ENCODE results near the gene BDKRB2.
A peak's percentile ranks its signal among the peaks of the same experiment; 100 is the strongest.
"Not testable (repeated sequence)": the region's sequence is repeated elsewhere in the genome, so short reads cannot be mapped to it uniquely, and the experiment has no call there.

The BDKRB2 gene

DNA sequence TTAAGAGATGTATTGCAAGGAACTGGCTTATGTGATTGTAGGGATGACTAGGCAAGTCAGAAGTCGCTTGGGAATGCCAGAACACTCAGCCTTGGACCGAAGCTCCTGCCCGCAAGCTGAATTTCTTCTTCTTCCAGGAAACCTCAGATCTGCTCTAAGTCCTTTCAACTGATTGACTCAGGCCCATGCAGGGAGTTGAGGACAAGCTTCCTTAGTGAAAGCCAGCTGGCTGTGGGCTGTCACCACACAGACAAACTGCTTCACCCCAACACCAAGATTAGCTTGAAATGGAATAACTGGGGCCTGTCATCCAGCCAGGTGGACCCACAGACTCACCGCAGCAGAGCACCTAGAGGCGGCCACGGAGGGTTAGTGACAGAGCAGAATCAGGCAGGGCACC, 24.7 kb downstream of the BDKRB2 start:
- no peak for DNase-seq

DNA sequence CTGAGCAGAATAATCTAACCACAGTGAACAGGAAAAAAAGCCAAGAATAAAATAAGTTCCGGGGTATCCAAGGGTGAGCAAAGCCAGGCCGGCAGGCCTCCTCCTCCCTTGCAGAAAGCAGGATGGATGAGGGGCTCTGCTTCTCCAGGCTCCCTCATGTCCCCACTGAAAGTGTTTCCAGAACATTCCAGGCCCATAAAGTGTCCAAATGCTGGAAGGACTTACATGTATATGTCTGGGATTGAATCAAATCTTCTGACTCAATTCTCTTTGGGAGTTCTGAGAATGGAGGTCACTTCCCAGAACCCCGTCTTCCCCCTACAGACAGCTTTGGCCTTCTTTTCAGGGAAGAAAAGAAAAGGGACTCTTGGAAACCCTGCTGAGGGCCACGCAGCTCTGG, 26.4 kb downstream of the BDKRB2 start:
- no peak for DNase-seq

DNA sequence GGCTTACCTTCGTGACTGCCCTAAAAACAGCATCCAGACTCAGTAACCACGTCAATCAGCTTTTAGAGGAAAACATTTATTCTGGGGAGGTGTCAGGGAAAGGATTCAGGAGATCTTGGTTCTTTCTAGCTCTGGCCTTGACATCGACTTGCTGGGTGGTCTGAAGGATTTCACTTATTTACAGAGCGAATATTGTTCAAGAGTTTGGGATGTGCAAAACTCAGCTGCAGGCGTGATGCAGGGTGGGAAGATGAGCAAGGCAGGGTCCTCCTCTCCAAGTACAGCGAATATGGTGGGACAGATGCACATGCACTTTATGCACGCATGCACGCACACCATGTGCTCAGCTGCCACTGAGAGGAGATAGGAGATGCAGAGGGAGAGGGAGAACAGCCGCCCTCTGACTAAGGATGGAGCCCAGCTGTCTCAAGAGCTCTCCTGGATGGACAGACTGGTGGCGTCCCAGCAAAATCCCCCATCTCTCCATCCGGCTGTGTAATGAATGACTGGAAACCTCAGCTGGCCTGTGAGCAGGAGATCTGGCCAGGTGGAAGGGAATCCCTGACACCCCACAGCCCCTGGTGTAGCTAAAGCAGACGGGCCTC, 27.0 kb downstream of the BDKRB2 start:
- no peak for DNase-seq

DNA sequence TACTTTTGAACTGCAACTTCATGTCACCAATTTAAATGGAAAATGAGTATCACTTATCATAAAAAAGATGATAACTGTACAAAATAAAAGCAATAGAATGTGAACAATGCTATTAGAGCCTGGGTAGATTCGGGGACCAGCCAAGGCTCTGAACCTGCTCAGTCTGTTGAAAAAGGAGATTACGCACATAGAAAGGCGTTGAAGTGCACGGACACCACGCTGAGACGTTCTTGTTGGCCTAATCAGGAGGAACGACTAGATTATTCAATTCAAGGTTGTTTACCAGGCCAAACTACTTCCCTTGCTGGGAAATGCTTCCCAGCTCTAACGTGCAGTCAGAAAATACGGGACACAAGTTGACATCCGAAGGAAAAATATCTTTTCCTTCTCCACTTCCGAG, 27.9 kb downstream of the BDKRB2 start:
- DNase-seq: no peak

DNA sequence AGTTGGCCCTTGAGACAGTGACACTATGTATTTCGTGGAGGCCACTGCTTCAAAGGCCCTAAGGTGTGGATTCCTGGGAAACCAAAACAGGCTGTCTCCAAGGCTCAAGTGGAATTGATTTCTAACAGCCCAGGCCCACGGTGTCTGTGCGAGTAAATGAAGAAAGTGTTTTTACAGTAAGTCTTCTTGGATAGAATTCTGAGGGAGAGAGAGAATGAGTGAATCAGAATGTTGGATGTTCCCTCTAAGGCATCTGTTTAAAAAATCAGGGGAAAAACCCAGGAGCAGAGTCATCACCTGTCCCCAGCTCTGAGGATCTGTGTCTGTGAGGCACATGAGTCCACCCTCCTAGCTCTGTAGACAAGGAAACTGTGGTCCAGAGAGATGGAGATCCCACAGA, 29.0 kb downstream of the BDKRB2 start:
- no peak for DNase-seq

DNA sequence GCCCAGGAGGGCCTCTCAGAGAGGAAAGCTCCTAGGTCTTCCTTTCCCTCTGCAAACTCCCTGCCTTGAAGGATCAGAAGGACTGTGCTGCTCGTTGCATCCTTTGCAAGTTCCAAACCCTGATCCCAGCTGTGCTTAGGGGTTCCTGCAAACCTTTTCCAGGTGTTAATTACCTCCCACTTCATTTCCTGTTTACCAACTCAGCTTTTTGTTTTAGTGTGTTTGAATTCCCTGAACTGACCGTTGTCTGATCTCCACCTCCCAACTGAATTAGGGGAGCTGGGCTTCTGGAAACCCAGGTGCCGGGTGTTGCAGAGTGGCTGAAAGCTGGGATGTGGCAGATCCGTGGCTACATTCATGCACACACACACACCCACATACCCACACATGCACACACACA, 30.8 kb downstream of the BDKRB2 start:
- no peak for DNase-seq

DNA sequence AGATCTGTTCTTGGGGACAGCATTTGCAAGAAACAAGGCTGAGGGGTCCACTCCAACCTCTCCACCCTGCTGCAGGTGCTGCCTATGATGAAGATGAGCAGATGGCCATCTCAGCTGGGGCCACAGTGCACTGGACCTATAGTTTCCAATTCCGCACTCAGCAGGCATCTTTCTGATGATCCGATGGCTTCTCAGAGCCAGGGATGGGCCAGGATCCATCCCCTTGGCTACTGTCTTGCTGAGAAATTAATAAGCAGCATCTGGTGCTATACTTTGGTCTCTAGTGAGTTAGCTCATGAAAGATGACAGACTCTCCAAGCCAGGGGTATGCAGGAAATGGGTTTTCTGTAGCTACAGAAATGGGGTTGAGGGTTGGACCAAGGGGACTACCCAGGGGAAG, 33.0 kb downstream of the BDKRB2 start:
- DNase-seq: no peak

DNA sequence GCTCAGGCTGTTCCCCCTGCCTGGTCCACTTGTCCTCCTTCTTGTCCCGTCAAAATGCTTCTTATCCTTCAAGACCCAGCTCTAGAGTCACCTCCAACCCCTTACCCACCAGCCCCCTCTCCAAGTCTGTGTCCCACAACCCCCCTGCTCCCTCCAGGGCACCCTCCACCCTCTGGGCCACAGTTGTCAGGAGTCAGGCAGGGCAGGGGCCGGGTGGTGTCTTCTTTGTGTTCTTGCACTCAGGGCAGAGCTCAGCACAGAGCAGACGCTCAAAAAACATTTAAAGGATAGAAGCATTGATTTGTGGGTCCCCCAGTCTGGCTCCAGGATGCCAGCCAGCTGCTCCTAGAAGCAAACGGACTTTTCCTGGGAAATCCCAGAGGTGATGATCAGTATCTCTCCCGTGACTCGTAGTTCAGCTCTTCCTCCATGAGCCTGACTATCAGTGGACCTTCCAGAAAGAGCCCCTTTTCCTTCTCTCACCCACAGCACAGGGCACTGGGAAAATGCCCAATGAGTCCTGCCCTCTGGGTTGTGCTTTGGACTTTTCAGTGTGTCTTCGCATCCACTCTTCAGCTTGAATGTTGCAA, 34.1 kb downstream of the BDKRB2 start:
- DNase-seq: no peak

DNA sequence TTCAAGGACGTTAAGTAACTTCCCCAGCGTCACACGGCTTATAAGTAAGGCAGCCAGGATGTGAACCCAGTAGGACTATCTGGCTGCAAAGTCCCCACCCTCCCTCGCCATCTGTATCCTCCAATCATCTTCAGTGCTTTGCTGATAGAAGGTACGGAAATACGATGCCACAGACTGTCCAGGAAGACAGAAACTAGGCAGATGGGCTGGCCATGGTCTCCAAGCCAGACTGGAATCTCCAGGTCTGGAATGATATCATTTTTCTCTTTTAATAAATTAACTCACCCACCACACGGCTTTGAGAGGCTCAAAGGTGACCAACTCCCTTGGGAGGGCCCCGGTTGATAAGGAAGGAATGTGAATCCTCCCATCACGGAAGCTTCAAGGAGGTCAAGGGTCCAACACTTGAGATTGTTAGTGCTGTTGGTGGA, 35.1 kb downstream of the BDKRB2 start:
- no peak for DNase-seq

DNA sequence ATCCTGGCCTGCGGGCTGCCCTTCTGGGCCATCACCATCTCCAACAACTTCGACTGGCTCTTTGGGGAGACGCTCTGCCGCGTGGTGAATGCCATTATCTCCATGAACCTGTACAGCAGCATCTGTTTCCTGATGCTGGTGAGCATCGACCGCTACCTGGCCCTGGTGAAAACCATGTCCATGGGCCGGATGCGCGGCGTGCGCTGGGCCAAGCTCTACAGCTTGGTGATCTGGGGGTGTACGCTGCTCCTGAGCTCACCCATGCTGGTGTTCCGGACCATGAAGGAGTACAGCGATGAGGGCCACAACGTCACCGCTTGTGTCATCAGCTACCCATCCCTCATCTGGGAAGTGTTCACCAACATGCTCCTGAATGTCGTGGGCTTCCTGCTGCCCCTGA, 36.0 kb downstream of the BDKRB2 start:
- DNase-seq: no peak

DNA sequence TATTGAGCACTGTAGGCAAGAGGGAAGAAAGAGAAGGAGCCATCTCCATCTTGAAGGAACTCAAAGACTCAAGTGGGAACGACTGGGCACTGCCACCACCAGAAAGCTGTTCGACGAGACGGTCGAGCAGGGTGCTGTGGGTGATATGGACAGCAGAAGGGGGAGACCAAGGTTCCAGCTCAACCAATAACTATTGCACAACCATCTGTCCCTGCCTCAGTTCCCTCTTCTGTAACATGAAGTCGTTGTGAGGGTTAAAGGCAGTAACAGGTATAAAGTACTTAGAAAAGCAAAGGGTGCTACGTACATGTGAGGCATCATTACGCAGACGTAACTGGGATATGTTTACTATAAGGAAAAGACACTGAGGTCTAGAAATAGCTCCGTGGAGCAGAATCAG, 37.5 kb downstream of the BDKRB2 start:
- DNase-seq: no peak

DNA sequence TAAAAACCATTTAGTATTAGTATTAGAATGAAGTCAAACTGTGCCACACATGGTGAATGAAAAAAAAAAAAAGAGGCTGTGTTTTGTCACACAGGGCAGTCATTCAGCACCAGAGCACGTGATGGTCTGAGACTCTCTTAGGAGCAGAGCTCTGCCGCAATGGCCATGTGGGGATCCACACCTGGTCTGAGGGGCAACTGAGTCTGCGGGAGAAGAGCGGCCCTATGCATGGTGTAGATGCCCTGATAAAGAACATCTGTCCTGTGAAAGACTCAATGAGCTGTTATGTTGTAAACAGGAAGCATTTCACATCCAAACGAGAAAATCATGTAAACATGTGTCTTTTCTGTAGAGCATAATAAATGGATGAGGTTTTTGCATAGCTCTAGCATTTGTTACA, 39.1 kb downstream of the BDKRB2 start:
- DNase-seq: no peak

DNA sequence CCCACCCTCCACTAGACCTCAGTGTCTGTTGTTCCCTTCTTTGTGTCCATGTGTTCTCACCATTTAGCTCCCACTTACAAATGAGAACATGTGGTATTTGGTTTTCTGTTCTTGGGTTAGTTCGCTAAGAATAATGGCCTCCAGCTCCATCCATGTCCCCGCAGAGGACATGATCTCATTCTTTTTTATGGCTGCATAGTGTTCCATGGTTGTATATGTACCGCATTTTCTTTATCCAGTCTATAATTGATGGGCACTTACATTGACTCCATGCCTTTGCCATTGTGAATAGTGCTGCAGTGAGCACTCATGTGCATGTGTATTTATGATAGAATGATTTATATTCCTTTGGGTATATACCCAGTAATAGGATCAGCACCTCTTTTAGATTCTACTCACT, 40.4 kb downstream of the BDKRB2 start:
- DNase-seq: not testable (repeated sequence)

DNA sequence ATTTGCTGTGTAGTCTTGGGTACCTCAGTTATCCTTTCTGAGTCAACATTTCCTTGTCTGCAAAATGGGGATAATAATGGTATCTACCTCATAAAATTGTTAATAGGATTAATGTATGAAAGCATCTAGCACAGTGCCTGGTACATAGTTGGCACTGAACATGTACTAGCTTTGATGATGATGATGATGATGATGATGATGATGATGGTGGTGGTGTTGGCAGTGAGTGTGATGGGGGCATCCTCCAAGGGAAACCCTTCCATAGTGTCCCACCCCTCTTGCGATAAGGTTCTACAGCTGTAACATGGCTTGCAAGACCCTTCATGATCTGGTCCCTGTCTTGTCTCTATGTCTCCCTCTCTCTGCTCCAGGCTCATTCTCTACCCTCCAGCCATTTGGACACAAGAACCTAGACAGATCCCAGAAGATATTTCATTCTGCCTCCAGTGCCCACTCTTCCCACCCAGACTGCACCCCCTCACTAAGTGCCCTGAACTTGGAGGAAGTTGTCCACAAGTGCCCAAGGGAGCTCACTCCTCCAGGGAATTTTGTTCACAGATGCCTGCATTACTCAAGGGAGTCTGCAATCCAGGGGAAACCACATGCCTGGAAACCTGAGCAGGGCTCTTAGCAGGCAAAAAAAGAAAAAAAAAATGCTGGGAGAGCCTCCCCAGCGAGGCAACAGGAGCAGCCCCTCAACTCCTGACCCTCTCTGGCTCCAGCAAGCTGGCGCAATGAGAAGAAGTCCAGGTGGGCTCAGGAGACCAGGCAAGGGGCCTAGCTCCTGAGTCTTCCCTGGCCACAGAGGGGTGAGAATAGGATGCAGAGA, 41.3 kb downstream of the BDKRB2 start:
- no peak for DNase-seq

DNA sequence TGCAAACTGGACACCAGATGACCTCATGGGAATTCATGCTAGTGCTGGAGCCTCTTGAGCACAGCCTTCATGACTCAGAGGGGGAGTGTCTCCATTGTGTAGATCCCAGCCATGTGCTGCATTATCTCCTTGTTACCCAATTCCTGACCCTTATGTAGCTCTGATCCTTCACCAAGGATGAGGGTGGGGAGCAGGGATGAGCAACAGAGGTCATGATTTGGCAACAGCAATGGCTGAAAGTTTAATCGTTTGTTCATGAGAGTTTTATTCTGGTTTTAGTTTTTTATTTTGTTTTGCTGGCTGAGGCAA, 41.9 kb downstream of the BDKRB2 start:
- no peak for DNase-seq

DNA sequence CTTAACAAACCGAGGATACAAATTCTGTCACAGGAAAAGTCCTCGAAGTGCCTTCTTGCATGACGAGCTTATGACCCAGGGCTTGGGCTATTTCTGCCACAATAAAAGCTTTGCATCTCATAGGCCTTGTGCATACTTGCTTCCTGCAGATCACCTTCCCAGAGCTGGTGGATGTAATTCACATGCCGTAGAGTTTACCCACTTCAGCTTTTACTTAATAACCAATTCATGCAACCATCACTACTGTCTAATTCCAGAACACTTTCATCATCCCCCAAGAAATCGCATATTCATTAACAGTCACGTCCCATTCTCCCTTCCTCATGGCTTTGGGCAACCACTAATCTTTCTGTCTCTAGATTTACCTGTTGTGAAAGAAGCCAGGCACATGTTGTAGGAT, 42.4 kb downstream of the BDKRB2 start:
- DNase-seq: no peak

DNA sequence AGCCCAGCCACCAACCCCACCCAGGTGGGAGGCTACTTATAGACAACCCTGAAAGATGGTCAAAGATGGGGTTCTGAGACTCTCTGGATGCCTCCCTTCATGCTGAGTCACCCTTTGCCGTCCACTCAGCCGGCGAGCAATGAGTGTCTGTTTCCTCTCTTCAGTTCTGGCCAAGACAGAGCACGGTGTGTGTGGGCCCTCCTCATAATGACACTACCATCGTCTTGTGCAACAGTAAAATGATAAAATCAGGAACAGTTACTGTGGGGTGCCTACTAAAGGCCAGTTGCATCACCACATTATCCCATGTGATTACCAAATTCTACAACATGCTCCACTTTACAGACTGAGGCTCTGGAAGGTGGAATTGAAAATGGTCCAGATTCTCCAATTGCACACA, 44.4 kb downstream of the BDKRB2 start:
- DNase-seq: no peak

DNA sequence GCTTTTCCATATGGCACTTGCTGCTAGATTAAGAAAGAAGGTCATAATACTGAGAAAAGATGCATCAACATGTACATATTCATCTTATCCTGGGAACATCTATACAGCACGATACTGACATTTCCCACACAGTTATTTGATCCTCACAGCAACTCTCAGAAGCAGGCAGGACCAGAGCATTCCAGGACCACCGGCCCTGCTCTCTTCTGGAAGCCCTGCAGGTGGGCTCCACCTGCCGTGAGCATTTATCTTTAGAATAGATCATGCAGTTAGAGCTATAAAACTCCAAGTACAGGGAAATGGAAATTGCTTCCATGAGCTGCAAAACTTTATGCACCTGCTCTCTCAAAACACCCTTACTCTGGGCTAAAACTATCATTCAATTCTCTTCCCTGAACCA, 45.8 kb downstream of the BDKRB2 start:
- no peak for DNase-seq

DNA sequence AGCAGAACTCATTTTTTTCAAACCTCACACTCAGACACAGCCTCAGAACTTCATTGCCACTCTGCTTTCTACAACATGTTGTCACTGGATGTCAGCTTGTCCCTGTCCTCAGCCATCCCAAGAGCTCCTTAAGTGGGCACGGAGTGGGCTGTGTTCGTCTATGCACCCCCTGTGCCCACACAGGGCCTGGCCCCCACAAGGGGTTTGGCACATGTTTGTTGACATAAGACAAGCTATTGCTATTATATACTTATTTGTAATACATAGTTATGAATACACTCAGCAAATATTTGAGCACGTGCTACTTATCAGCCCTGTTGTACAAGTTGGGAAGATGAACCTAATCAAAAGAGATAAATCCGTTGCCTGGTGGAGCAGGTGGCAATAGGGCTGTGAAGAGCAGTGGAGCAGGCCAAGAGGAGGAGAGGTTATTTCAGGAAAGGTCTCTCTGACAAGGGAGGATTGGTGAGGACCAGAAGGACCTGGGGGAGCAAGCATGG, 47.1 kb downstream of the BDKRB2 start:
- DNase-seq: no peak

DNA sequence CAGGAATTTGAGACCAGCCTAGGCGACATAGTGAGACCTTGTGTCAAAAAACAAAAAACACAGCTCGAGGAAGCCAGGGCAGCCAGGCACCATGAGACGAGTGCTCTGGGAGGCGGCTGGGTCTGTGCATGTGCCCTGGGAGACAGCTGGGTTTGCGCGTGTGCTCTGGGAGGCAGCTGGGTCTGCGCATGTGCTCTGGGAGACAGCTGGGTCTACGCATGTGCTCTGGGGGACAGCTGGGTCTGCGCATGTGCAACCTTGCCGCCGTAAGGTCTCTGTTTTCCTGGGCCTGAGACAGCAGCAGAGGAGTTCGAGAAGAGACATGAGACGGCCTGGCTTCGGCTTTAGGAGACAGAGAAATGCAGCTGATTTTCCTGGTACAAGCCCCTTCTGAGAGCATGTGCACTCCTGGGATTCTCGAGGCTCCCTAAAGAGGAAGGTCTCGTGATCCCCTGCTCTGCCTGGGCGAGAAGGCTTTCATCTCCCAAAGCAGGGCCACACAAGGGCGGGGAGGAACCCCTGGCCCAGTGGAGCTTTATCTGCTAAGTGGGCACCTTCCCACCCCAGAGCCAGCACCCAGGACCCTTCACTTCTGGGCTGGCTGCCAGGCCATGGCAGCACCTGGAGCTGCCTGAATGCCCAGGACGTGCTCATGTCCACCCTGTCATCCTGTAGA, 47.8 kb downstream of the BDKRB2 start:
- no peak for DNase-seq

DNA sequence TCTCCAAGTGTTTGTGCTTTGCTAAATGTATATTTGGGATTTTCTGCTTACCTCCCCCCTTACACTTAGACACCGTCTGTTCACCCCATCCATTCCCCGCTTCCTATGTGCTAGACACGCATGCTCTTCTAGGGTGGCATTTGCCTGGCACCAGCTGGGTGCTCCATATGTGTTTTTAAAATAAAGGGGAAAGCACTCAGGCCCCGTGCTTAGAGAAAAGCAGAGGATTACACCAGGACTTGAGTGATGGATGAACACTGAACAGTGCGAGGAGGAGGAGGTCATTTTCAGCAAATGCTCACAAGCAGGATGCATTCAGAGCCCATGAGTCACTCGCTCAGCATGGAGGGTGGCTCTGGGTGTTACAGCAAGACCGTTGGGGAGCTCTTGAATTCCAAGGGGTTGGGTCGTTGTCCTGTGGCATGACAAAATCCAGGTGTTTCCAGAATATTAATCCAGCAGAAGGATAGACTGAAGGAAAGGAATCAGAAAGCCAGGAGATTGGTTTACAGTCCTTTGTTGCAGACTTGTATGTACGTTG, 48.4 kb downstream of the BDKRB2 start:
- peak; percentile 62 for DNase-seq

DNA sequence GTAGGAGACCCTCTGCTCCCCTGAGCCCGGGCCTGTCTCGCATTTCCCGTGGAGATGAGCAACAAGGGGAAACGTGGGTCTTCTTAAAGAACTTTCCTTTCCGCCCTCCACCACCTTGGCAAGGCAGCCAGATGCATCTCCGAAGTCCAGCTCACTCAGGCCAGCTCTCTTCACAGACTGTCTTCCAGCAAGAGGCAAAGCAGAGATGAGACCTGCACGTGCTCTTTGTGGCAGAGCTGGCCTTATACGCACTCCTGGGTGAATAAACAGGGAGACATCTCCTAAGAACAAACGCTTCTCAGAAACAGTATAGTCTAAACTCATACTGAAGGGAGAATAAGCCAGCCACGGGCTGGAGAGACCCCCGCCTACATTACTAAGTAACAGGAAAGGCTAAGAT, 50.0 kb downstream of the BDKRB2 start:
- DNase-seq: no peak

DNA sequence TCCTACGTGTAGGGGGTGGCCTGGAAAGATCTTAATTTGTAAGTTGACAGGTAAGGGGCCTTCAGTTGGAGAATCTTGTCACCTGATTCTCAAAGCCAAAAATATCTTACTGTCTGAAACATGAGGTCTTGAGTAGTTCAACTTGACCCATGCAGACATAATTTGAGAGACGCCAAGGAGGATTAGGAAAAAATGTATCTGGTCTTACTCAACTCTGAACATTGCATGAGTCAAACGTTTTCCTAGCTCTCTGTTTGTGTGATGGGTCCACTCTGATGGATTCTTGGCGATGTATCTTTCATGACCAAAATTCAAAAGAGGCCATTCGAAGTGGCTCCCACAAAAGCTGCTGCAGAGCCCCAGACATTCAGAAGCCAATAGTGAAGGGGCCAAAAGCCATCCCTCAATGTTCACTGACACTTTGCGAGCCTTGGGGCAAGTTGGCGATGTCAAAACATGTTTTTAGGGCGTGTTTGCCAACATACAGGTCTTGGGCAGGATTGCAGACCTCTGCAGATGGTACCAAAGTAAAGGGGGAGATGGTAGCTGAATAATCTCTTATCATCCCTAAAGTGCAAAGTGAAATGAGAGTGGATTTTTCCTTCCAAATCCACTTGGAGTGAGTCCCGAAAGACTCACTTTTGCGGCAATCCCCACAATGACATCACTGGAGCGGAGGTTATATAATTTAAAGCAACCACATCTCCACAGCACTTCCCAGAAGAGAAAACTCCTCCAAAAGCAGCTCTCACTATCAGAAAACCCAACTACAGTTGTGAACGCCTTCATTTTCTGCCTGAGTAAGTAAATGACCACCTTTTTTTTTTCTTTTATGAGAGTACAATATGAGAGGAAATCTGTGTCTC, 51.1 kb downstream of the BDKRB2 start, which contains the start of gene BDKRB1:
Gene BDKRB1 (plus strand): TSS at position 710 of the 866 bp plus-strand sequence. CDS start 7,473 bp downstream, outside the sequence.
- no peak for DNase-seq

All from 8988T (cell line).